Mononuclear cell (primary cell): ENCODE results near the gene GSE1. TPM values are rescaled to one million over a fixed set of nuclear protein-coding genes. Genes with fewer than 3 reads are reported as not detected.
"Not testable (repeated sequence)": the region's sequence is repeated elsewhere in the genome, so short reads cannot be mapped to it uniquely, and the experiment has no call there.

ENCODE experiments used
- H3K27me3 ChIP-seq: 2 replicates; pipeline ENCODE4 v1.6.0; 2011; ENCODE audit warnings: low read length, control low read depth; ENCODE audit not compliant: insufficient read depth
- H3K4me1 ChIP-seq: 2 replicates; pipeline ENCODE4 v1.5.1; 2011; ENCODE audit warnings: mild to moderate bottlenecking, low read length, control low read depth; ENCODE audit not compliant: insufficient read depth
- H3K4me3 ChIP-seq: 2 replicates; pipeline ENCODE4 v1.5.1; 2011; ENCODE audit warnings: mild to moderate bottlenecking, low read length, moderate library complexity
- H3K9me3 ChIP-seq: 2 replicates; pipeline ENCODE4 v1.5.1; 2011; ENCODE audit warnings: low read depth, mild to moderate bottlenecking, control low read depth, low read length
- total RNA-seq: library from RNA; depleted of rRNA; stranded (reverse); fragments of >200 nt; gene quantifications from one replicate; pipeline ENCODE4 v1.2.3, GENCODE V29; 2012

The GSE1 gene
- total RNA-seq, 1 donor, result 34.3 TPM

- H3K4me1 ChIP-seq, result no peaks in the 10 kb centered on the region
- H3K9me3 ChIP-seq, result no peaks in the 10 kb centered on the region
- H3K4me3 ChIP-seq, result no peak overlapping the region
- H3K27me3 ChIP-seq, result no peaks in the 10 kb centered on the region
Observed at GRCh38 chr16:85582229-85582991, 30.7 kb upstream of the GSE1 start.

DNA sequence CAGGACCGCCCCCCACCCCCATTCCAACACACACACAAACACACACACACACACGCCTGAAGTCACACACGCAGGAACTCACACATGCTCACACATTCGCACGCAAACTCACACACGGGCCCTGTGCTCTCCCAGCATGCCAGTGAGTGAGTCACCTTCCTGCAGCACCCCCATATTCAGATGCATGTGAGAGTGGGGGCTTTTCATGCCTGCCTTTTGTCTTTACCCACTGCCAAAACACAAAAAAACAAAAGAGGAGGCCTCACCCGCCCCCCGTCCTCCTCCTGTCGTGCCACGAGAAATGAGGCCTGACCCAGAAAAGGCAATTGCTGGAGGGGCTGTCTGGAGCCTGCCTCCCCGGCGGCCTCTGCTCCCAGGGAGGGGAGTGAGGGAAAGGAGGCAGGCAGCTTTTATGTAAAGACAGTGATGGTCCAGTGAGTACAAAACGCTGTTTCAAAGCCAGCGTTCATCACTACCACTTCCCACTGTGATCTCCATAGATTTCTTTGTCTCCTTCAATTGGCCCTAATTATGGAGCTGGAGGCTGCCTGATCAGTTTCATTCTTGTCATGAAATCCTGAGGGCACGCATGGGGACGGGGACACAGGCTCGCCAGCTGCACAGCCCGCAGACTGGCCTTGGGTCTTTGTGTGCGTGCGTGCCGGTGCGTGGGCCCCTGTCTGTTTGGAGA lies 29.5 kb upstream of the GSE1 start:
- no peaks in the 10 kb centered on the region for H3K9me3 ChIP-seq
- H3K4me1 ChIP-seq, result no peaks in the 10 kb centered on the region
- no peak overlapping the region for H3K4me3 ChIP-seq
- no peaks in the 10 kb centered on the region for H3K27me3 ChIP-seq

DNA sequence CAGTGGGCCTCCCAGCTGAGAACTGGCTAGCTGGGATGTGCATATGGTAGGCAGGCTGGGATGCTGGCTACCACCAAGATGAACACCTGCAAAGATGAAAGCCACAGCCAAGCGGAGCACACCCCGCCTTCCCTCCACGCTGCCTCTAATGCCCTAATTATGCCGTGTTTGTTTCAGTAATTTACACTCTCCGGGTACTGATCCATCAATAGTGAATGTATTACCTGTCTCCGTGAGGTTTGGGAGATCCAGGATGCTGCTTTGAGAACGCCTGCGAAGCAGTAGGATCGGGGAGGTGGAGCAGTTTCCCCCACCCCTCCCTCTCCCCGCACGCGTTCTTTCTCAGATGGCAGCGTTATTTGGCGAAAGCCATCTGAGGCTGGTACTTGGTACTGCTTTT lies 28.9 kb upstream of the GSE1 start:
- Histone ChIP-seq H3K4me1 (no peaks in the 10 kb centered on the region), H3K27me3 (no peaks in the 10 kb centered on the region), H3K4me3 (no peak overlapping the region), H3K9me3 (no peaks in the 10 kb centered on the region)

DNA sequence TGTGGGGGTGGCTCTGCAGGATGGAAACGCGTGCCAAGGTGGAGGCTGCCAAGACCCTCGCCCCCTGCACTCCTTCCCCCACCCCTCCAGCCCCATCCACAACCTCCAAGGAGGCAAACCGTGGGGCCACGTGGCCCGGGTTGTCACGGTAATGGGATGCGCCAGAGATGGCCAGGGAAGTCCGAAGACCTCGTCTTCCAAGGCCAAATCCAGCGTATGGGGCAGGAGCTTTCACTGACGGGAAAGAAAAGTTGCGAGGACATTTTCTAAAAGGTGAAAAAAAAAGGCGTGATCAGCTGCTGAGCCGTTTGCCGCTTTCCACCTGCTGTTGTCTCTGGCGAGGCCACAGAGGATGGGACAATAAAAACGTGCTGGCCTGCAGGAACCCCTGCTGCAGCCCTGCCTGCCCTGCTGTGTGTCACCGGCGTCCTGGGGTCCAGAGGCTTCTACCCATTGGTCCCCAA lies 28.3 kb upstream of the GSE1 start:
- H3K27me3 ChIP-seq, result no peaks in the 10 kb centered on the region
- no peaks in the 10 kb centered on the region for H3K9me3 ChIP-seq
- H3K4me1 ChIP-seq, result no peaks in the 10 kb centered on the region
- H3K4me3 ChIP-seq, result no peak overlapping the region

GRCh38 chr16:85585711-85586110 lies 27.4 kb upstream of the GSE1 start:
- Histone ChIP-seq H3K4me3 (no peak overlapping the region), H3K4me1 (no peaks in the 10 kb centered on the region), H3K9me3 (no peaks in the 10 kb centered on the region), H3K27me3 (no peaks in the 10 kb centered on the region)

DNA sequence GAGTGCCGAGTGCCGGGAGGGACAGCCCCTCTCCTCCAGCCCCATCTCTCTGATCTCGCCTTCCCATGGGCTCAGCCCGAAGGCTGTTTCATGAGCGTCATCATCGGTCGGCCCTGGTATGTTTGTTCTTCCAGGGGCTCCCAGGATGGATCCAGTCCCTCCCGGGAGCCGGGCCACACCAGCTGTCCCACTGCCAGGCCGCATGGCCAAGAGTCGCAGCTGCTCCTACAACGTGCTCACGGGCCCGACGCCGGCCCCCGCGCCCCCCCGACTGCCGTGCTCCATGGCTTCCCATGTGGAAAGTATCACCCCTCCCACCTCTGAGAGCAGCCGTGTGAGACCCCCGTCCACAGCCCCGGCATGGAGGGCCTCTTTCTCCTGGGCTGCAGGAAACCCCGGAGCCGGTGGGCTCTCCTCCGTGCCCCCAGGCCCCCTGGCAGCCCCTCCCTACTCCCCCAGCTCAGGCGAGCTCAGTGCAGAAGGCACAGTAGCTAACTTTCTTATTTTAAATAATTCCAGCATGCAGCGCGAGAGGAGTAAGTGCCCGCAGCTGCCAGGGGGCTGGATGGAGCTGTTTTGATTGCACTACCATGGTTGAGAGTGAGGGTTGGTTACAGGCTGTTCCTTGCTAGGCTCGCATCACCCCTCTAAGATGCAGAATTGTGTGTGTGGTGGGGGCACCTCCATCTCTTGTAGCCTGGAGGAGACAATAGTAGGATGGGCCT lies 26.6 kb upstream of the GSE1 start:
- Histone ChIP-seq H3K4me1 (no peaks in the 10 kb centered on the region), H3K27me3 (no peaks in the 10 kb centered on the region), H3K4me3 (no peak overlapping the region), H3K9me3 (no peaks in the 10 kb centered on the region)

GRCh38 chr16:85587762-85588556 lies 25.2 kb upstream of the GSE1 start:
- no peaks in the 10 kb centered on the region for H3K27me3 ChIP-seq
- H3K4me1 ChIP-seq, result peaks cover 1% of the 10 kb centered on the region
- H3K9me3 ChIP-seq, result no peaks in the 10 kb centered on the region
- H3K4me3 ChIP-seq, result no peak overlapping the region

DNA sequence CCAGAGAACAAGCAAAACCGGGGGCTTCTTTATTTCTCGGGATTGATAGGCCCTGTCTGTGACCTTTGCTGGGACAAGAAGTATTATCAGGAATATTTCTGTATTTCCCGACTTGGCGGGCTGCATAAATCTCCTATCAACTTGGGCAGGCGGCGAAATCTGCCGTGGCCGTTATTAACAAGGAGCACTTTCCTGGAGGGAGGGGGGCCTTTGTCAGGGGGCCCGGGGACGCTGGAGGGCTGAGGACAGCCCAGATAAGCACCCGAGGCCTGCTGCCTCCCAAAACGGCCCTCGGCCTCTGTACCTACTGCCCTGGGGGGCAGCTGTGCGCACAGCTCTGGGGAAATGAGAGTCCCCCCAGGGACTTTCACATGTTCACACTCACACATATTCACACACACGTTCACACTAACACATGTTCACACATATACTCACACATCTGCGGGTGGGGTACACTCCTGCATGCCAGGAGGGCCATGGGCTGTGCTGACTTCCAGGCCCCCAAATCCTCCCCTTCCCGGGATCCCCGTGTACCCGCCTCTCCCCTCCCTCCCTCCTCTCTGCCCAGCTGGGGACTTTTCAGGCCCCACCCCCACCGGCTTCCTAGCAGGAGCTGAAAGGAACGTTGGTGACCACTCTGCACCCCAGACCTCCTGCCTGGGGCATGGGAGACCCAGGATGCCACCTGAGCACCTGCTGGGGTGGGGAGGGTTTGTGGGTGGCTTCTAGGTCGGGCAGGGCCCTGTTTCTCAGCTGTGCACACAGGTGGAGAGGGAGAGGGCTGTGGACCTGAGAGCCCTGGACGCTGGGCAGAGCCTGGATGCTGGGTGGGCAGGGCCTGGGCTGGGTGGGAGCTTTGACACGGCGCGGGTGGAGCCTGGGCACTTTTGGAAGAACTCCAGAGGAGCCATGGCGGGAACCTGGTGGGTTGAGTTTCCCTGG lies 24.3 kb upstream of the GSE1 start:
- H3K4me1 ChIP-seq, result peaks cover 4% of the 10 kb centered on the region

DNA sequence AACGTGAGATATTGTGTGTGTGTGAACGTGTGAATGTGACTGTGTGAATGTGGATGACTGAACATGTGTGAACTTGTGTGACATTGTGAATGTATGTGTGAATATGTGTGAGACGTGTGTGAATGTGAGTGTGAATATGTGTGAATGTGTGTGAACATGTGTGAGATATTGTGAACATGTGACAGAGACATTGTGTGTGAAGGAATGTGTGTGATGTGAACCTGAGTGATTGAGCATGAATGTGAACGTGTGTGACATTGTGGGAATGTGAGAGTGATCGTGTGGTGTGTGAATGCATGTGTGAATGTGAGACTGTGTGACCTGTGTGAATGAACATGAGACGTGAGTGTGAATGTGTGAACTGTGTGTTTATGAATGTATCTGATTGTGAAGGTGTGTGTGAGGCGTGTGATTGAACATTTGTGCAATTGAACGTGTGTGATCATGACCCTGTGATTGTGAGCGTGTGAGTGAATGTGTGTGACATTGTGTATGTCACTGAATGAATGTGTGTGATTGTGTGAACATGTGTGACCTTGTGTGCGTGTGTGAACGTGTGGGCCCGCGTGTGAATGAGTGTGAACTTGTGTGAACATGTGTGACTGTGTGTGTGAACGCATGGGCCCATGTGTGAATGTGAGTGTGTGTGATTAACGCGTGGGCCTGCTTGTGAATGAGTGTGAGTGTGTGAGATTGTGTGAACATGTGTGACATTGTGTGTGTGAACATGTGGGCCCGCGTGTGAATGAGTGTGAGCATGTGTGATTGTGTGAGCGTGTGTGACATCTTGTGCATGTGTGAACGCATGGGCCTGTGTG lies 23.2 kb upstream of the GSE1 start:
- Histone ChIP-seq H3K4me1 (peaks cover 4% of the 10 kb centered on the region), H3K4me3 (no peak overlapping the region), H3K9me3 (no peaks in the 10 kb centered on the region)

More for the DNA sequence above, 24.3 kb upstream of the GSE1 start:
- no peak overlapping the region for H3K4me3 ChIP-seq
- H3K27me3 ChIP-seq, result no peaks in the 10 kb centered on the region
- H3K9me3 ChIP-seq, result no peaks in the 10 kb centered on the region

GRCh38 chr16:85590506-85590832 lies 22.7 kb upstream of the GSE1 start:
- peaks cover 4% of the 10 kb centered on the region for H3K4me1 ChIP-seq
- no peak overlapping the region for H3K4me3 ChIP-seq
- H3K9me3 ChIP-seq, result no peaks in the 10 kb centered on the region
- no peaks in the 10 kb centered on the region for H3K27me3 ChIP-seq

More for the DNA sequence above, 23.2 kb upstream of the GSE1 start:
- no peaks in the 10 kb centered on the region for H3K27me3 ChIP-seq

DNA sequence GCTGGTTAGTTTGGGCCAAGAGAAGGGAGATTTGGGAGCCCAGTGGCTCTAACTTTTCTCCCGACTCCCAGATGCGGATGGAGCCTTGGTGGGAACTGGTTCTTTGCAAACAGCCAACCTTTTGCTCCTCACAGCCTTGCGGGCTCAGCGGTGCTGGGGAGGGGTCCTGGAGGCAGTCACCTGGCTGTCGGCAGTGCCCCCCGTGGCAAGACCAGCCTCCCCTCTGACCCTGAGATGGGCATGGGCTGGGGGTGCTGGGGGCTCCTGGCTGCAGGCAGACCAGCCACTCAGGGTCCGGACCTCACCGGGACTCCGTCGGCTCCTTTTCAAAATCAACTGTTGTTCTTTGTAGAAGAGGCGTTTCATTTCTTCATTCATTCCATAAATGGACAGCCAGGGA lies 21.7 kb upstream of the GSE1 start:
- peaks cover 4% of the 10 kb centered on the region for H3K4me1 ChIP-seq

DNA sequence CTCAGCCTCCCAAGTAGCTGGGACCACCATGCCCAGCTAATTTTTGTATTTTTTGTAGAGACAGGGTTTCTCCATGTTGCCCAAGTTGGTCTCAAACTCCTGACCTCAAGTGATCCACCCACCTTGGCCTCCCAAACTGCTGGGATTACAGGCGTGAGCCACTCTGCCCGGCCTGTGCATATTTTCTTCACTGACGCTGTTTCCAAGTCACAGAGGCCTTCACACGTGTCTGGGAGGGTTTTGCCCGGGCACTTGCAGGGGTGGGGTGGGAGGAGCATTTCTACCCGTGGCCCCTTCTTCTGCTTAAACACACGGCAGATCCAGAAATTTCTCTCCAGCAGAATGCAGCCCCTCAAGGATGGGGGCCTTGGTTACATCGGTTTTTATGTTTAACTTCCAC lies 20.8 kb upstream of the GSE1 start:
- H3K9me3 ChIP-seq, H3K27me3 ChIP-seq, H3K4me3 ChIP-seq, H3K4me1 ChIP-seq: not testable (repeated sequence)

More for the DNA sequence above, 21.7 kb upstream of the GSE1 start:
- H3K9me3 ChIP-seq, result no peaks in the 10 kb centered on the region
- H3K27me3 ChIP-seq, result no peaks in the 10 kb centered on the region
- no peak overlapping the region for H3K4me3 ChIP-seq

DNA sequence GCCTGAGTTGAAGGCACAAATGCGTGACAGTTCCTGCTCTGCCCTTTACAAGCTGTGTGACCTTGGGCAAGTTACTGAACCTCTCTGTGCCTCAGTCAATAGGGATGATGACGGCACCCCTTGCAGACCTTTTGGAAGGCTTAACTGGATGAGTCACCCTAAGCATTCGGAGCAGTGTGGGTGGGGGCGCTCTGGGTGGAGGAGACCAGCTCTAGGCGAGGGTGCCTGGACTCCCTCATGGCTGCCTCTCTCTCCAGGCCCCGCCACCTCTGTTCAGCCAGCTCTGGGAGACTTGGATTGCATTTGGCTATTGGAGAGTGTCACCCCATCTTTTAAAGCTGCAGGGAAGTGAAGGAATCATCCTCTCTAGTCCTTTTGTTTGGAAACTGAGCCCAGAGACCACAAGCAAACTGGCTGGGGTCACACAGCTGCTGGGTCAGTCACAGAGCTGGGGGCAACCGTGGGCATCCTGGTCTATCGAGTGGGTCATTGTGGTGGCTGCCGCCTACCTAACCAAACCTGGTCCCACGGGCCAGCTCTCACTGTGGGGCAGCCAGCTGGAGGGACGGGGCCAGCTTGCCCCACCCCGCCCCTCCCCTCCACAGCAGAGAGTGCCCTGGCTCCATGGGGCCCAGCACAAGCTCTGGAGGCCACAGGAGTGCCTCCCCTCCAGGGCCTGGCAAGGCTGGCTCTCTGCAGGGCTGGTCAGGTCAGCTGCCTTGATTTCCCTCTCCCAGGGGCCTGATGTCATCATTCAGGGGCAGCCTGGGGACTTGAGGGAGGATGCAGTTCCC lies 20.2 kb upstream of the GSE1 start:
- Histone ChIP-seq H3K4me3 (no peak overlapping the region), H3K4me1 (peaks cover 4% of the 10 kb centered on the region)

More for the DNA sequence above, 20.2 kb upstream of the GSE1 start:
- Histone ChIP-seq H3K9me3 (no peaks in the 10 kb centered on the region), H3K27me3 (no peaks in the 10 kb centered on the region)
